SK-N-SH (cell line): ENCODE data around the gene SPATA31C1. TPM values are rescaled to one million over a fixed set of nuclear protein-coding genes. Genes with fewer than 3 reads are reported as not detected.

Source experiments
- CTCF ChIA-PET: fragments of 300-600, 350-600 bp; formaldehyde crosslinking; extraction: SDS; loops from one replicate; lab custom pipeline; 2021; lab: Yijun Ruan, JAX
- POLR2A ChIA-PET: fragments of 350-600 bp; sonication (Branson Sonifier 250); formaldehyde crosslinking; extraction: SDS; loops from one replicate; lab custom pipeline; 2020; ENCODE audit warnings: antibody characterized with exemption, inconsistent platforms; lab: Yijun Ruan, JAX
- DNase-seq: peaks from one replicate; pipeline ENCODE4 v3.0.0; 2012
- H2AFZ ChIP-seq: fragments of 200-600 bp; sonication (generic); 2 replicates; pipeline ENCODE4 v1.8.1; 2016; ENCODE audit warnings: antibody characterized with exemption, mild to moderate bottlenecking, low read depth
- H3F3A ChIP-seq: fragments of 200-600 bp; sonication (generic); replicated peaks from 2 replicates; pipeline ENCODE3; 2016; ENCODE audit warnings: antibody characterized with exemption, mild to moderate bottlenecking; ENCODE audit not compliant: insufficient read depth
- H3K27ac ChIP-seq, 2 experiments: fragments of 200-500 bp in 1 of 2; fragments of 200-600 bp in 1 of 2; sonication (Bioruptor generic) in 1 of 2; sonication (generic), shearing (Covaris generic) in 1 of 2; 2 replicates each; pipeline versions ENCODE4 v1.5.1 to v1.6.1; 2014 to 2016; ENCODE audit warnings: low read depth in 2 of 2, inconsistent platforms in 1 of 2, low read length in 1 of 2, mild to moderate bottlenecking in 1 of 2, mixed read lengths in 1 of 2
- H3K27me3 ChIP-seq: fragments of 200-600 bp; sonication (generic), shearing (Covaris generic); 2 replicates; pipeline ENCODE4 v1.6.1; 2016; ENCODE audit warnings: mixed run types; ENCODE audit not compliant: insufficient read depth
- H3K36me3 ChIP-seq, 2 experiments: fragments of 200-500 bp in 1 of 2; fragments of 200-600 bp in 1 of 2; sonication (Bioruptor generic) in 1 of 2; sonication (generic) in 1 of 2; replicated peaks in 1 of 2; 2 replicates each; pipeline versions ENCODE3 to v1.5.1; 2014 to 2016; ENCODE audit warnings: low read length in 1 of 2, mild to moderate bottlenecking in 1 of 2; ENCODE audit not compliant: insufficient read depth in 2 of 2, control insufficient read depth in 1 of 2
- H3K4me1 ChIP-seq, 2 experiments: fragments of 200-500 bp in 1 of 2; fragments of 200-600 bp in 1 of 2; sonication (Bioruptor generic) in 1 of 2; sonication (generic), shearing (Covaris generic) in 1 of 2; 2 replicates each; pipeline versions ENCODE4 v1.5.1 to v1.6.1; 2014 to 2016; ENCODE audit warnings: low read depth in 1 of 2, low read length in 1 of 2, mixed run types in 1 of 2; ENCODE audit not compliant: insufficient read depth in 2 of 2, control insufficient read depth in 1 of 2
- H3K4me2 ChIP-seq: fragments of 200-600 bp; sonication (generic), shearing (Covaris generic); 2 replicates; pipeline ENCODE4 v1.6.1; 2017; ENCODE audit warnings: mixed run types
- H3K4me3 ChIP-seq, 2 experiments: fragments of 200-500 bp in 1 of 2; fragments of 200-600 bp in 1 of 2; sonication (Bioruptor generic) in 1 of 2; sonication (generic), shearing (Covaris generic) in 1 of 2; 2 replicates each; pipeline versions ENCODE4 v1.5.1 to v1.8.1; 2014 to 2016; ENCODE audit warnings: low read depth in 2 of 2, inconsistent platforms in 1 of 2, low read length in 1 of 2, mild to moderate bottlenecking in 1 of 2, mixed read lengths in 1 of 2, moderate library complexity in 1 of 2
- H3K79me2 ChIP-seq: fragments of 200-600 bp; sonication (generic); 2 replicates; pipeline ENCODE4 v1.8.1; 2017; ENCODE audit warnings: mild to moderate bottlenecking; ENCODE audit not compliant: insufficient read depth
- H3K9ac ChIP-seq: fragments of 200-600 bp; sonication (generic); 2 replicates; pipeline ENCODE4 v1.6.1; 2017; ENCODE audit warnings: mixed run types
- H3K9me2 ChIP-seq: fragments of 200-600 bp; sonication (generic); 2 replicates; pipeline ENCODE4 v1.6.1; 2017; ENCODE audit warnings: mixed run types
- H3K9me3 ChIP-seq: fragments of 200-600 bp; sonication (generic); 2 replicates; pipeline ENCODE4 v1.6.1; 2017; ENCODE audit warnings: mixed run types, mild to moderate bottlenecking, moderate library complexity
- H4K20me1 ChIP-seq: fragments of 200-600 bp; sonication (generic); 2 replicates; pipeline ENCODE4 v1.6.1; 2017; ENCODE audit warnings: mild to moderate bottlenecking, mixed run types; ENCODE audit not compliant: insufficient read depth
- ELF1 ChIP-seq: IDR thresholded peaks from 2 replicates; pipeline ENCODE4 v1.4.0; 2012
- EP300 ChIP-seq, 2 experiments: IDR thresholded peaks; 2 replicates each; pipeline versions ENCODE4 v1.4.0 to v1.6.1; 2012; ENCODE audit warnings: borderline replicate concordance in 1 of 2, low read depth in 1 of 2, low read length in 1 of 2
- FOSL2 ChIP-seq: IDR thresholded peaks from 2 replicates; pipeline ENCODE4 v1.4.0; 2012; ENCODE audit warnings: low read depth, mild to moderate bottlenecking, moderate library complexity, borderline replicate concordance
- FOXJ3 ChIP-seq: sonication (generic); formaldehyde crosslinking; IDR thresholded peaks from 2 replicates; pipeline ENCODE4 v1.5.1; 2020; ENCODE audit warnings: mild to moderate bottlenecking, missing genetic modification reagents
- FOXM1 ChIP-seq: IDR thresholded peaks from 2 replicates; pipeline ENCODE4 v1.4.0; 2012; ENCODE audit warnings: low read depth, mild to moderate bottlenecking
- GABPA ChIP-seq: IDR thresholded peaks from 2 replicates; pipeline ENCODE4 v1.4.0; 2012; ENCODE audit warnings: low read depth, mild to moderate bottlenecking
- JUND ChIP-seq: IDR thresholded peaks from 2 replicates; pipeline ENCODE4 v1.4.0; 2012
- MEF2A ChIP-seq: IDR thresholded peaks from 2 replicates; pipeline ENCODE4 v1.4.0; 2012; ENCODE audit warnings: low read depth, borderline replicate concordance
- NFIC ChIP-seq: IDR thresholded peaks from 2 replicates; pipeline ENCODE4 v1.4.0; 2012; ENCODE audit warnings: borderline replicate concordance
- NRF1 ChIP-seq: IDR thresholded peaks from 2 replicates; pipeline ENCODE4 v1.6.1; 2012; ENCODE audit warnings: low read depth, mild to moderate bottlenecking, low read length
- PBX3 ChIP-seq: IDR thresholded peaks from 2 replicates; pipeline ENCODE4; 2012
- POLR2AphosphoS5 ChIP-seq: IDR thresholded peaks from 2 replicates; pipeline ENCODE4 v1.6.1; 2012; ENCODE audit warnings: low read depth, low read length
- RCOR1 ChIP-seq: fragments of 150-350 bp; IDR thresholded peaks from 2 replicates; pipeline ENCODE4 v1.6.1; 2017; ENCODE audit warnings: antibody characterized with exemption, low read length
- RXRA ChIP-seq: IDR thresholded peaks from 2 replicates; pipeline ENCODE4 v1.4.0; 2012; ENCODE audit warnings: low read depth, mild to moderate bottlenecking, borderline replicate concordance
- TAF1 ChIP-seq: IDR thresholded peaks from 2 replicates; pipeline ENCODE4 v1.6.1; 2012; ENCODE audit warnings: low read depth, mild to moderate bottlenecking, low read length, moderate library complexity, borderline replicate concordance
- TEAD4 ChIP-seq: IDR thresholded peaks from 2 replicates; pipeline ENCODE4 v1.4.0; 2012; ENCODE audit warnings: mild to moderate bottlenecking, borderline replicate concordance; ENCODE audit not compliant: insufficient read depth
- USF1 ChIP-seq: IDR thresholded peaks from 2 replicates; pipeline ENCODE4 v1.4.0; 2012; ENCODE audit warnings: low read depth, borderline replicate concordance
- WGBS: methylation state at CpG from one replicate; pipeline ENCODE4 v1.1.6; 2017; ENCODE audit warnings: low lambda C conversion rate; 5-methylcytosine and 5-hydroxymethylcytosine counted together
- polyA plus RNA-seq, 3 experiments: library from polyadenylated mRNA; depleted of rRNA; stranded (reverse); fragments of >200 nt; gene quantifications; 2 replicates each; pipeline ENCODE4 v1.2.3, GENCODE V29; 2012
- TF ChIP-seq, protein P1 (sequence below): fragments of 150-350 bp; IDR thresholded peaks from 2 replicates; pipeline ENCODE4 v1.6.1; 2017; ENCODE audit warnings: antibody characterized with exemption, low read length, low read depth, borderline replicate concordance
- TF ChIP-seq, protein P2 (sequence below): IDR thresholded peaks from 2 replicates; pipeline ENCODE4 v1.6.1; 2012; ENCODE audit warnings: mild to moderate bottlenecking, low read depth, low read length, moderate library complexity

Gene SPATA31C1
- polyA plus RNA-seq, 1 of the 3 experiments (the other 2 are of a cell fraction): not detected

DNA sequence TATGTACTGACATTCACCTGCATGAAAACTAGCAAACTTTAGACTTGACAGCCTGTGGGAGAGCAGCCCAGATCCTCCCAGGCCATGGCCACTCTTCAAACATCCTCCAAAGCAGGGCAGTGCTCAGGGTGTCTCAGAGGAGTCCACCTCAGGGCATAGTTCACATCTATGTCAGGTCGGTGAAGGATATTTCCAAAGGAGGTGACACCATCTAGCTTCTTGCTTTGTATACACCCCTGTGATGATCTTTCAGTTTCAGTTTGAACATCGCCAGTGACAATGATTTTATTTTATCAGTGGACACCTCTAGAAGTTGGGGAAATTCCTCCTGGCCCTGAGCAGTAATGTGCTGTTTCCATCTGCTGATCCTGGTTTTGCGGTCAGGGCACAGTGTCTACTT lies 36.5 kb downstream of the SPATA31C1 start (continued):
- TF ChIP-seq, protein P1, sequence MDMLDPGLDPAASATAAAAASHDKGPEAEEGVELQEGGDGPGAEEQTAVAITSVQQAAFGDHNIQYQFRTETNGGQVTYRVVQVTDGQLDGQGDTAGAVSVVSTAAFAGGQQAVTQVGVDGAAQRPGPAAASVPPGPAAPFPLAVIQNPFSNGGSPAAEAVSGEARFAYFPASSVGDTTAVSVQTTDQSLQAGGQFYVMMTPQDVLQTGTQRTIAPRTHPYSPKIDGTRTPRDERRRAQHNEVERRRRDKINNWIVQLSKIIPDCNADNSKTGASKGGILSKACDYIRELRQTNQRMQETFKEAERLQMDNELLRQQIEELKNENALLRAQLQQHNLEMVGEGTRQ: no peak

DNA sequence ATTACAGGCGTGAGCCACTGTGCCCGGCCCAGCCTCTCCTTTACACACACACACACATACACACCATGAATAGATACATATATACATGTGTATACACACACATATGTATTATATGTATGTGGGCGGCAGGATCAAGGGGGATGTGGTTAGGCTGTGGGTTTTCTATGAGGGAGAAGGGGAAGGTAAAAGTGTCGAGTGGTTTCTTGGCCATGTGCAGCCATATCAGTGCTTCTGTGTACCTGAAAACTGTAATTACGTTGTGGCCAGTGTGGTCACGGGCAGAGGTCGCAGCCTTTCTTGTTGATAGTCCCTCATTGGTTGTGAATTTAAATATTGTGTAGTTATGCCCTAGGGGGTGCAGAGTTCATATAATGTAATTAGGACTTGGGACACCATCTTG lies 40.1 kb downstream of the SPATA31C1 start:
- Histone ChIP-seq H3K27me3 (no peaks in the 10 kb centered on the region), H3K4me2 (no peak overlapping the region), H3K79me2 (no peaks in the 10 kb centered on the region), H3K4me1 (no peaks in the 10 kb centered on the region), H2AFZ (no peak overlapping the region), H3K4me3 (no peak overlapping the region), H3F3A (no peaks in the 10 kb centered on the region), H3K27ac (no peak overlapping the region), H3K36me3 (no peaks in the 10 kb centered on the region), H4K20me1 (no peaks in the 10 kb centered on the region), H3K9ac (no peak overlapping the region), H3K9me2 (no peaks in the 10 kb centered on the region), H3K9me3 (no peaks in the 10 kb centered on the region)
- POLR2A ChIA-PET: no interaction called here
- 74% methylated on average over 7 of the region's 7 CpGs for WGBS
- CTCF ChIA-PET: no interaction called here
- DNase-seq: no peak
- TF ChIP-seq TAF1 (no peak), RXRA (no peak), FOXM1 (no peak), PBX3 (no peak), JUND (no peak), USF1 (no peak), ELF1 (no peak), RCOR1 (no peak), EP300 (IDR thresholded peaks at IDR 0.05; ENCODE audit: borderline replicate concordance in 1 of 2, low read depth in 1 of 2, low read length in 1 of 2) (no peak), FOSL2 (no peak), GABPA (no peak), TEAD4 (no peak), FOXJ3 (CRISPR knock-in tag) (no peak), MEF2A (no peak), POLR2AphosphoS5 (no peak), NRF1 (no peak), NFIC (no peak)
- TF ChIP-seq, protein P1: no peak
- TF ChIP-seq, protein P2, sequence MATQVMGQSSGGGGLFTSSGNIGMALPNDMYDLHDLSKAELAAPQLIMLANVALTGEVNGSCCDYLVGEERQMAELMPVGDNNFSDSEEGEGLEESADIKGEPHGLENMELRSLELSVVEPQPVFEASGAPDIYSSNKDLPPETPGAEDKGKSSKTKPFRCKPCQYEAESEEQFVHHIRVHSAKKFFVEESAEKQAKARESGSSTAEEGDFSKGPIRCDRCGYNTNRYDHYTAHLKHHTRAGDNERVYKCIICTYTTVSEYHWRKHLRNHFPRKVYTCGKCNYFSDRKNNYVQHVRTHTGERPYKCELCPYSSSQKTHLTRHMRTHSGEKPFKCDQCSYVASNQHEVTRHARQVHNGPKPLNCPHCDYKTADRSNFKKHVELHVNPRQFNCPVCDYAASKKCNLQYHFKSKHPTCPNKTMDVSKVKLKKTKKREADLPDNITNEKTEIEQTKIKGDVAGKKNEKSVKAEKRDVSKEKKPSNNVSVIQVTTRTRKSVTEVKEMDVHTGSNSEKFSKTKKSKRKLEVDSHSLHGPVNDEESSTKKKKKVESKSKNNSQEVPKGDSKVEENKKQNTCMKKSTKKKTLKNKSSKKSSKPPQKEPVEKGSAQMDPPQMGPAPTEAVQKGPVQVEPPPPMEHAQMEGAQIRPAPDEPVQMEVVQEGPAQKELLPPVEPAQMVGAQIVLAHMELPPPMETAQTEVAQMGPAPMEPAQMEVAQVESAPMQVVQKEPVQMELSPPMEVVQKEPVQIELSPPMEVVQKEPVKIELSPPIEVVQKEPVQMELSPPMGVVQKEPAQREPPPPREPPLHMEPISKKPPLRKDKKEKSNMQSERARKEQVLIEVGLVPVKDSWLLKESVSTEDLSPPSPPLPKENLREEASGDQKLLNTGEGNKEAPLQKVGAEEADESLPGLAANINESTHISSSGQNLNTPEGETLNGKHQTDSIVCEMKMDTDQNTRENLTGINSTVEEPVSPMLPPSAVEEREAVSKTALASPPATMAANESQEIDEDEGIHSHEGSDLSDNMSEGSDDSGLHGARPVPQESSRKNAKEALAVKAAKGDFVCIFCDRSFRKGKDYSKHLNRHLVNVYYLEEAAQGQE: no peak
